ENCODE results near the gene MGAT3. TPM values are rescaled to one million over a fixed set of nuclear protein-coding genes. Genes with fewer than 3 reads are reported as not detected.

Gene MGAT3
- total and polyA plus RNA-seq, 2 of the 8 experiments (the other 6 are each of a cell fraction or from before 2014, with no cell fraction given) = 4.3 to 9.2 TPM

GRCh38 chr22:39520226-39521105, 63.7 kb downstream of the MGAT3 start, which contains the start of gene ATF4:
Gene ATF4 (plus strand): TSS chr22:39520562. CDS start chr22:39521446, 884 bp downstream.
- Histone ChIP-seq H4K8ac (ENCODE audit: extremely low read depth, insufficient read depth, low read length) (peak within 1 kb of the TSS; percentile 100), H3K9me3 (ENCODE audit: insufficient read depth in 2 of 2, low read depth in 1 of 2, low read length in 1 of 2) (no peaks in the 10 kb centered on the region), H3K56ac (replicated peaks; ENCODE audit: insufficient read length, low read depth, low read length) (peak within 1 kb of the TSS; percentile 99), H2BK12ac (ENCODE audit: low read depth, low read length) (peak within 1 kb of the TSS; percentile 99), H3K27me3 (replicated peaks in 1 of 4; ENCODE audit: control insufficient read depth in 3 of 4, extremely low read depth in 1 of 4, insufficient read depth in 3 of 4, low read length in 3 of 4) (peaks cover 0 to 6% (median 2%) of the 10 kb centered on the region in 4 experiments; a peak in 3 of 7 replicates), H3K4ac (replicated peaks; ENCODE audit: insufficient read length, low read depth, low read length) (peak within 1 kb of the TSS; percentile 96), H2AK5ac (ENCODE audit: low read depth, low read length) (peak within 1 kb of the TSS; percentile 92), H2BK15ac (ENCODE audit: low read length) (no peak within 1 kb of the TSS; the same call in 1 of the 2 replicates), H4K91ac (replicated peaks; ENCODE audit: insufficient read length, low read length) (peak within 1 kb of the TSS; percentile 100), H2BK20ac (ENCODE audit: low read length) (no peak within 1 kb of the TSS), H3K4me3 (ENCODE audit: extremely low read depth in 1 of 4, insufficient read depth in 2 of 4, low read depth in 3 of 4, low read length in 4 of 4) (peak within 1 kb of the TSS; percentile 93 to 99 (median 95)), H3K4me1 (replicated peaks in 1 of 4; ENCODE audit: control insufficient read depth in 3 of 4, insufficient read depth in 4 of 4, low read length in 3 of 4) (peaks cover 0 to 12% (median 5%) of the 10 kb centered on the region in 4 experiments; a peak in 4 of 7 replicates), H3K36me3 (ENCODE audit: control insufficient read depth in 2 of 4, insufficient read depth in 4 of 4, low read length in 3 of 4) (peaks cover 23 to 45% (median 38%) of the 10 kb centered on the region in 4 experiments), H3K27ac (ENCODE audit: low read depth, low read length) (peak within 1 kb of the TSS; percentile 99), H3K9ac (replicated peaks in 1 of 4; ENCODE audit: extremely low read depth in 1 of 4, low read depth in 3 of 4, low read length in 3 of 4) (peak within 1 kb of the TSS; percentile 98 to 99 (median 98)), H3K14ac (ENCODE audit: insufficient read length) (peak within 1 kb of the TSS; percentile 100), H2BK120ac (replicated peaks; ENCODE audit: low read depth, low read length) (peak within 1 kb of the TSS; percentile 98), H2AFZ (ENCODE audit: low read length) (peak within 1 kb of the TSS; percentile 89), H2BK5ac (ENCODE audit: low read depth, low read length) (peak within 1 kb of the TSS; percentile 100), H3K18ac (ENCODE audit: extremely low read depth, low read length) (peak within 1 kb of the TSS; percentile 99), H4K5ac (ENCODE audit: insufficient read length, low read depth, low read length) (peak within 1 kb of the TSS; percentile 100), H3K4me2 (ENCODE audit: insufficient read depth in 1 of 2, low read depth in 2 of 2, low read length in 2 of 2) (peak within 1 kb of the TSS; percentile 87 to 96), H3K23me2 (ENCODE audit: low read depth, low read length) (peaks cover 12% of the 10 kb centered on the region), H3K23ac (ENCODE audit: insufficient read length) (no peak within 1 kb of the TSS), H3K79me1 (ENCODE audit: low read depth, low read length) (peaks cover 4% of the 10 kb centered on the region; the same call in 1 of the 2 replicates), H3K79me2 (ENCODE audit: control insufficient read depth in 1 of 2, insufficient read depth in 2 of 2, low read length in 2 of 2) (peaks cover 5 to 29% of the 10 kb centered on the region in 2 experiments; a peak in 3 of 4 replicates), H4K20me1 (replicated peaks in 1 of 2; ENCODE audit: control insufficient read depth in 1 of 2, insufficient read depth in 2 of 2, low read length in 2 of 2) (peaks cover 35 to 38% of the 10 kb centered on the region in 2 experiments)
- DNase-seq (ENCODE audit: low read depth in 1 of 2, low spot score in 2 of 2) (peak in 1 of 2 experiments; percentile 93), FAIRE-seq (no peak)
- WGBS, 2 experiments (ENCODE audit: extremely low coverage in 1 of 2, insufficient coverage in 1 of 2, insufficient read length in 1 of 2, insufficient replicate concordance in 2 of 2, low coverage in 1 of 2, low lambda C conversion rate in 2 of 2, missing lambda C conversion rate in 1 of 2) = 2% methylated on average over 48 of the region's 86 CpGs; no CpG with 5 or more reads in 1 of the 2 experiments
- ChIA-PET POLR2A (ENCODE audit: partially characterized antibody) (interaction anchor here (0.5 to 6.6 kb wide), 59 partner anchors 9 to 773 kb away, joined by 3 to 83 read pairs (median 4); partner anchors contain the start of genes CBX7, MIEF1, RPL3 and RPS19BP1), CTCF (ENCODE audit: partially characterized antibody) (interaction anchor here (0.7 to 21.9 kb wide), 9 partner anchors 8 to 211 kb away, joined by 3 to 361 read pairs (median 3); partner anchors contain the start of gene MIEF1)
- TF ChIP-seq BRCA1 (IDR thresholded peaks at IDR 0.05; ENCODE audit: low read depth, low read length) = no peak
- TF ChIP-seq PHF8 (conservative IDR thresholded peaks at IDR 0.05; ENCODE audit: low read depth, low read length) = peak; percentile 99
- TF ChIP-seq BACH1 (IDR thresholded peaks at IDR 0.05; ENCODE audit: low read length) = no peak; the same call in 1 of the 2 replicates
- TF ChIP-seq POU5F1 (IDR thresholded peaks at IDR 0.05; ENCODE audit: low read depth, low read length) = no peak
- peak; percentile 83 for TF ChIP-seq SP4 (IDR thresholded peaks at IDR 0.05; ENCODE audit: low read length)
- no peak for TF ChIP-seq KDM5A (IDR thresholded peaks at IDR 0.05; ENCODE audit: low read length)
- peak; percentile 98 for TF ChIP-seq POLR2AphosphoS5 (IDR thresholded peaks at IDR 0.05; ENCODE audit: low read depth, low read length)
- peak; percentile 98 for TF ChIP-seq TBP (IDR thresholded peaks at IDR 0.05; ENCODE audit: low read depth, low read length)
- peak; percentile 86 for TF ChIP-seq ATF3 (IDR thresholded peaks at IDR 0.05; ENCODE audit: insufficient read depth, low read depth, low read length)
- no peak for TF ChIP-seq BCL11A (IDR thresholded peaks at IDR 0.05; ENCODE audit: low read depth in 2 of 2, low read length in 2 of 2)

Measured in H1 (cell line).